ENCODE results near the gene ADISSP. TPM values are rescaled to one million over a fixed set of nuclear protein-coding genes. Genes with fewer than 3 reads are reported as not detected.

The ADISSP gene
- total and polyA plus RNA-seq, 10 donors, result 29.4 to 55.5 (median 36.0) TPM

DNA sequence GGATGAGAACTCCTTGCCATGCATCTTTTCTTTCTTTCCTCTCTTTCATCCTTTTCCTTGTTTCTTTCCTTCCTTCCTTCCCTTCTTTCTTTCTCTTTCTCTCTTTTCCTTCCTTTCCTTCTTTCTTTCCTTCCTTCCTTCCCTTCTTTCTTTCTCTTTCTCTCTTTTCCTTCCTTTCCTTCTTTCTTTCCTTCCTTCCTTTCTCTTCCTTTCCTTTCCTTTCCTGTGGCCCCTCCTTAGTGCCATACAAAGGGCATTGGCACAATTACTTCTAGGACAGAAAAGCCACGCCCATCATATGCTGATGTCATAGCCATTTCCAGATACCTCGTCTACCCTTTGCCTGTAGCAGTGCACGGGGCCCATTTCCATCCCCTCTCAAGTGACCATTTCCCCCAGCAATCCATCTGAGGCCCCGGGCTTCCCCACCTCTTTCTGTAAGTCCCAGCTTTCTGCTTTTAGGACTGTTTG, 21.2 kb upstream of the ADISSP start:
- WGBS, 5 donors, result 48 to 84% (median 54%) methylated on average over 4 of the region's 4 CpGs
- intact Hi-C loops (cut with DNase I; ENCODE audit: low total_unique reads), result no loop called here
- H3K9me3 ChIP-seq, result no peaks in the 10 kb centered on the region
- H3K4me3 ChIP-seq, result no peak overlapping the region
- H3K27ac ChIP-seq, result peak overlapping the region in 1 of 8 donors; percentile 17
- H3K4me1 ChIP-seq, result peaks cover 18 to 51% (median 43%) of the 10 kb centered on the region in 6 donors
- no peaks in the 10 kb centered on the region for H3K27me3 ChIP-seq (replicated peaks in 1 of 7)
- TF ChIP-seq POLR2A (IDR thresholded peaks at IDR 0.05) (no peak), POLR2AphosphoS5 (IDR thresholded peaks at IDR 0.05) (no peak)
- TF ChIP-seq, protein P1, sequence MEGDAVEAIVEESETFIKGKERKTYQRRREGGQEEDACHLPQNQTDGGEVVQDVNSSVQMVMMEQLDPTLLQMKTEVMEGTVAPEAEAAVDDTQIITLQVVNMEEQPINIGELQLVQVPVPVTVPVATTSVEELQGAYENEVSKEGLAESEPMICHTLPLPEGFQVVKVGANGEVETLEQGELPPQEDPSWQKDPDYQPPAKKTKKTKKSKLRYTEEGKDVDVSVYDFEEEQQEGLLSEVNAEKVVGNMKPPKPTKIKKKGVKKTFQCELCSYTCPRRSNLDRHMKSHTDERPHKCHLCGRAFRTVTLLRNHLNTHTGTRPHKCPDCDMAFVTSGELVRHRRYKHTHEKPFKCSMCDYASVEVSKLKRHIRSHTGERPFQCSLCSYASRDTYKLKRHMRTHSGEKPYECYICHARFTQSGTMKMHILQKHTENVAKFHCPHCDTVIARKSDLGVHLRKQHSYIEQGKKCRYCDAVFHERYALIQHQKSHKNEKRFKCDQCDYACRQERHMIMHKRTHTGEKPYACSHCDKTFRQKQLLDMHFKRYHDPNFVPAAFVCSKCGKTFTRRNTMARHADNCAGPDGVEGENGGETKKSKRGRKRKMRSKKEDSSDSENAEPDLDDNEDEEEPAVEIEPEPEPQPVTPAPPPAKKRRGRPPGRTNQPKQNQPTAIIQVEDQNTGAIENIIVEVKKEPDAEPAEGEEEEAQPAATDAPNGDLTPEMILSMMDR (IDR thresholded peaks at IDR 0.05 in 8 of 11, conservative IDR thresholded peaks at IDR 0.05 in 3 of 11), result no peak
- peak; percentile 36 for DNase-seq
- H3K36me3 ChIP-seq, result peaks cover 0 to 12% (median 0%) of the 10 kb centered on the region in 6 donors

DNA sequence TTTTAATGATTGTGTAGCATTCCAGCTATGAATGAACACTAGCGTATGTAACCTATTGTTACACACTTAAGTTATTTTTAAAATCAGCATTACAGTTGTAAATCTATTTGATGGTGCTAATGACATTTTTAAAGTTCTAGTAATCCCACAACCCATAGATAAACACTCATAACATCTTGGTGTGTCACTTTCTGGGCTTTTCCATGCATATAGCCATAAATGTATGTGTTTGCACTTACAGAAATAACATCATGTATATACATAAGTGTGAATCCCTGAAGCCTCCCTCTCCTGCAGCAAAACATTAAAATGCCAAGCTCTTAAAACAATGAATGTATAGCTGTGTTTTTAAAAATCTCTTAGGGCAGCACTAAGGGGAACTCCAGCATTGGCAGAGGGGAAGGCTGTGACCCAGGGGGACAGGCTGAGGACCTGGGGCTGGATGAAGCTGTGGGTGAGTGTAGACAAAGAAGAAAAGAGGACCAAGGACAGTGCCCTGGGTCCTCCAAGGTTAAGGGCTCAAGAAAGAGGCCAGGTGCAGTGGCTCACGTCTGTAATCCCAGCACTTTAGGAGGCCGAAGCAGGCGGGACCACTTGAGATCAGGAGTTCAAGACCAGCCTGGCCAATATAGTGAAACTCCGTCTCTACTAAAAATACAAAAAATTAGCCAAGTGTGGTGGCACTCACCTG, 19.9 kb upstream of the ADISSP start:
- H3K27ac ChIP-seq, result peak overlapping the region in 6 of 8 donors; percentile 61 to 89 (median 66)
- intact Hi-C loops (cut with DNase I; ENCODE audit: low total_unique reads), result loop anchor here (2.0 kb wide), 1 partner anchor 31 kb away; no protein-coding TSS in a partner anchor
- DNase-seq, result peak; percentile 34
- WGBS, 5 donors, result 71 to 81% (median 77%) methylated on average over 5 of the region's 5 CpGs
- peaks cover 21 to 64% (median 50%) of the 10 kb centered on the region in 6 donors for H3K4me1 ChIP-seq
- no peaks in the 10 kb centered on the region for H3K9me3 ChIP-seq
- no peaks in the 10 kb centered on the region for H3K27me3 ChIP-seq (replicated peaks in 1 of 7)
- peaks cover 0 to 24% (median 0%) of the 10 kb centered on the region in 6 donors for H3K36me3 ChIP-seq
- peak overlapping the region in 7 of 8 donors; percentile 18 to 83 (median 38) for H3K4me3 ChIP-seq
- TF ChIP-seq, protein P1 (IDR thresholded peaks at IDR 0.05 in 8 of 11, conservative IDR thresholded peaks at IDR 0.05 in 3 of 11), result no peak
- TF ChIP-seq POLR2AphosphoS5 (IDR thresholded peaks at IDR 0.05), result no peak
- TF ChIP-seq POLR2A (IDR thresholded peaks at IDR 0.05), result no peak

DNA sequence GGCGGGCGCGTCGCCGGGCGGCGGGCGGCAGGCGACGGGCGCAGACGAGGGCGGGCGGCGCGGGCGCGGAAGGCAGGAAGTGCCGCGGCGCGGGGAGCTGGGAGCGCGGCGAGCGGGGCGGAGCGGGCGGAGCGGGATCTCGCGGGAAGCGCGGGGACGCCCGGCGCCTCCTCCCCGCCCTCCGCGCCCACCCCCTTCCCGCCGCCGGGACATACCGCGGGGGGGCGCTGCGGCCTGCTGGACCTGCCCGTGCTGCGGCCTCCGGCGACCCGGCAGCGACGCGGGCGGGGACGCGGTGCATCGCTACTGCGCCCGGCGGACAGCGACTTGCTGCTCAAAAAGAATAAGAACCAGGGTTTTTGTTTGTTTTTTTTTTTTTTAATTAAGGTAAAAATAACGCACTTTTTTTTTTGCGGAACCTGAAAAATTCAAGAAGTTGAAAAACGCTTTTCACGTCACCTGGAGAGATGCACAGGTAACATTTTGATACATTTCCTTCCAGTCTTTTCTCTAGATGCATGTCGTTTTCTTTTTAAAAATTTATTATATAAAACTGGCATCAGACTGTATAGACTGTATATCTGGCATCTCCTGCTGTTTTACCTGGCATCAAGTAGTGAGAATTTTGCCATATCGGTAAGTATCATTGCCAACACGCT, 19.2 kb upstream of the ADISSP start, which contains the start of gene CENPB:
Gene CENPB, minus strand, starts transcription at position 76 of the 659 bp plus-strand sequence. CDS start 257 bp downstream, outside the sequence.
- no peaks in the 10 kb centered on the region for H3K9me3 ChIP-seq
- H3K4me3 ChIP-seq, result peak within 1 kb of the TSS; percentile 41 to 83 (median 50)
- DNase-seq, result peak; percentile 97
- TF ChIP-seq POLR2AphosphoS5 (IDR thresholded peaks at IDR 0.05) (peak; percentile 67 to 76 (median 73)), POLR2A (IDR thresholded peaks at IDR 0.05) (no peak)
- TF ChIP-seq, protein P1 (IDR thresholded peaks at IDR 0.05 in 8 of 11, conservative IDR thresholded peaks at IDR 0.05 in 3 of 11), result peak; percentile 49 to 96 (median 90)
- H3K27me3 ChIP-seq (replicated peaks in 1 of 7), result no peaks in the 10 kb centered on the region
- peaks cover 0 to 24% (median 0%) of the 10 kb centered on the region in 6 donors for H3K36me3 ChIP-seq
- peak within 1 kb of the TSS; percentile 69 to 89 (median 84) for H3K27ac ChIP-seq
- intact Hi-C loops (cut with DNase I; ENCODE audit: low total_unique reads), result loop anchor here (2.0 kb wide), 1 partner anchor 32 kb away; no protein-coding TSS in a partner anchor
- 3 to 6% (median 5%) methylated on average over 25 to 70 of the region's 70 CpGs for WGBS, 5 donors
- H3K4me1 ChIP-seq, result peaks cover 21 to 68% (median 50%) of the 10 kb centered on the region in 6 donors
